Tibial nerve (tissue), 3 donors: ENCODE results near the gene INS.

Experiments
- CTCF ChIP-seq, 5 experiments: fragments of 200-600 bp in 3 of 5; fragments of 450-650 bp in 2 of 5; sonication (generic) in 3 of 5; IDR thresholded peaks; one replicate each; pipeline ENCODE4 v1.5.1; 2016 to 2019; ENCODE audit warnings: antibody characterized with exemption in 5 of 5, mild to moderate bottlenecking in 3 of 5, moderate library complexity in 2 of 5
- POLR2A ChIP-seq, 2 donors: fragments of 450-650 bp; IDR thresholded peaks; one replicate each; pipeline ENCODE4 v1.6.1; 2017; ENCODE audit warnings: antibody characterized with exemption in 2 of 2, mild to moderate bottlenecking in 2 of 2, moderate library complexity in 2 of 2

- no peak for TF ChIP-seq POLR2A (IDR thresholded peaks at IDR 0.05)
- no peak for TF ChIP-seq CTCF (IDR thresholded peaks at IDR 0.05)
Measured at GRCh38 chr11:2127482-2128129, 33.4 kb downstream of the INS start.
